ENCODE data around the gene PRDM12. TPM values are rescaled to one million over a fixed set of nuclear protein-coding genes. Genes with fewer than 3 reads are reported as not detected.

Gene PRDM12
- total and polyA plus RNA-seq, 12 donors = 0.01 TPM; not detected in 11

- Histone ChIP-seq H3K27ac (no peak overlapping the region), H3K27me3 (peaks cover 67 to 100% (median 98%) of the 10 kb centered on the region in 7 donors), H3K4me1 (peaks cover 24 to 74% (median 66%) of the 10 kb centered on the region in 9 donors), H3K36me3 (no peaks in the 10 kb centered on the region), H3K9me3 (no peaks in the 10 kb centered on the region), H3K4me3 (peak overlapping the region in 2 of 10 donors; percentile 4 to 5)
- DNase-seq = no peak
- WGBS, 2 donors = 1 to 3% methylated on average over 17 of the region's 19 CpGs
- intact Hi-C loops (cut with DNase I) = no loop called here
- no peak for TF ChIP-seq CTCF (IDR thresholded peaks at IDR 0.05)
- no peak for ATAC-seq
These were observed 480 bp upstream of the PRDM12 start for GRCh38 chr9:130663977-130664250.

- peaks cover 57 to 89% (median 87%) of the 10 kb centered on the region in 7 donors for H3K27me3 ChIP-seq
- intact Hi-C loops (cut with DNase I) = no loop called here
These were observed 636 bp downstream of the PRDM12 start for GRCh38 chr9:130665029-130665430.

GRCh38 chr9:130665431-130666392, 1.3 kb downstream of the PRDM12 start:
- no peak overlapping the region for H3K27ac ChIP-seq
- no peak for TF ChIP-seq CTCF (IDR thresholded peaks at IDR 0.05)
- H3K4me1 ChIP-seq = peaks cover 19 to 62% (median 55%) of the 10 kb centered on the region in 9 donors
- H3K9me3 ChIP-seq = no peaks in the 10 kb centered on the region
- peak overlapping the region in 3 of 10 donors; percentile 7 to 18 (median 17) for H3K4me3 ChIP-seq
- no peaks in the 10 kb centered on the region for H3K36me3 ChIP-seq
- no peak for ATAC-seq
- H3K27me3 ChIP-seq = peaks cover 50 to 82% (median 80%) of the 10 kb centered on the region in 7 donors
- intact Hi-C loops (cut with DNase I) = no loop called here
- no peak for DNase-seq
- WGBS, 2 donors = 3 to 4% methylated on average over 61 of the region's 61 CpGs

More at GRCh38 chr9:130665029-130665430, 636 bp downstream of the PRDM12 start:
- no peaks in the 10 kb centered on the region for H3K36me3 ChIP-seq
- no peak overlapping the region for H3K27ac ChIP-seq
- H3K4me1 ChIP-seq = peaks cover 24 to 69% (median 62%) of the 10 kb centered on the region in 9 donors
- no peak for TF ChIP-seq CTCF (IDR thresholded peaks at IDR 0.05)
- DNase-seq (no peak), ATAC-seq (no peak)
- peak overlapping the region in 2 of 10 donors; percentile 10 to 18 for H3K4me3 ChIP-seq
- no peaks in the 10 kb centered on the region for H3K9me3 ChIP-seq
- 1 to 3% methylated on average over 23 to 26 of the region's 26 CpGs for WGBS, 2 donors

GRCh38 chr9:130666393-130667119, 2.2 kb downstream of the PRDM12 start:
- peaks cover 17 to 53% (median 47%) of the 10 kb centered on the region in 9 donors for H3K4me1 ChIP-seq
- intact Hi-C loops (cut with DNase I) = no loop called here
- peaks cover 42 to 74% (median 71%) of the 10 kb centered on the region in 7 donors for H3K27me3 ChIP-seq
- no peak overlapping the region for H3K4me3 ChIP-seq
- H3K9me3 ChIP-seq = no peaks in the 10 kb centered on the region
- no peak for TF ChIP-seq CTCF (IDR thresholded peaks at IDR 0.05)
- 8 to 9% methylated on average over 54 to 60 of the region's 60 CpGs for WGBS, 2 donors
- H3K27ac ChIP-seq = no peak overlapping the region
- no peak for ATAC-seq
- no peak for DNase-seq
- no peaks in the 10 kb centered on the region for H3K36me3 ChIP-seq

Data from heart right ventricle (tissue), 16 donors.